Measurements from ENCODE around the gene ITSN2. TPM values are rescaled to one million over a fixed set of nuclear protein-coding genes. Genes with fewer than 3 reads are reported as not detected.

ITSN2 gene
- total and polyA plus RNA-seq, 2 of the 8 experiments (the other 6 are each of a cell fraction or from before 2014, with no cell fraction given) = 9.3 to 17.0 TPM

- Histone ChIP-seq H3K27me3 (replicated peaks in 1 of 4; ENCODE audit: control insufficient read depth in 3 of 4, extremely low read depth in 1 of 4, insufficient read depth in 3 of 4, low read length in 3 of 4) (no peaks in the 10 kb centered on the region; a peak in 1 of 7 replicates), H3K18ac (ENCODE audit: extremely low read depth, low read length) (no peak overlapping the region), H2BK20ac (ENCODE audit: low read length) (no peak overlapping the region), H3K4ac (replicated peaks; ENCODE audit: insufficient read length, low read depth, low read length) (no peak overlapping the region), H3K36me3 (ENCODE audit: control insufficient read depth in 2 of 4, insufficient read depth in 4 of 4, low read length in 3 of 4) (no peaks in the 10 kb centered on the region), H3K23me2 (ENCODE audit: low read depth, low read length) (no peaks in the 10 kb centered on the region), H3K27ac (ENCODE audit: low read depth, low read length) (no peak overlapping the region), H4K91ac (replicated peaks; ENCODE audit: insufficient read length, low read length) (no peak overlapping the region), H2BK5ac (ENCODE audit: low read depth, low read length) (no peak overlapping the region), H3K14ac (ENCODE audit: insufficient read length) (no peak overlapping the region), H3K79me1 (ENCODE audit: low read depth, low read length) (no peaks in the 10 kb centered on the region), H2BK15ac (ENCODE audit: low read length) (no peak overlapping the region), H4K5ac (ENCODE audit: insufficient read length, low read depth, low read length) (no peak overlapping the region), H2AK5ac (ENCODE audit: low read depth, low read length) (no peak overlapping the region), H3K23ac (ENCODE audit: insufficient read length) (no peak overlapping the region), H2BK120ac (replicated peaks; ENCODE audit: low read depth, low read length) (no peak overlapping the region), H4K8ac (ENCODE audit: extremely low read depth, insufficient read depth, low read length) (no peak overlapping the region), H3K4me3 (ENCODE audit: extremely low read depth in 1 of 4, insufficient read depth in 2 of 4, low read depth in 3 of 4, low read length in 4 of 4) (no peak overlapping the region), H2BK12ac (ENCODE audit: low read depth, low read length) (no peak overlapping the region), H3K79me2 (ENCODE audit: control insufficient read depth in 1 of 2, insufficient read depth in 2 of 2, low read length in 2 of 2) (no peaks in the 10 kb centered on the region), H3K9me3 (ENCODE audit: insufficient read depth in 2 of 2, low read depth in 1 of 2, low read length in 1 of 2) (no peaks in the 10 kb centered on the region), H3K4me1 (replicated peaks in 1 of 4; ENCODE audit: control insufficient read depth in 3 of 4, insufficient read depth in 4 of 4, low read length in 3 of 4) (no peaks in the 10 kb centered on the region; a peak in 1 of 7 replicates), H2AFZ (ENCODE audit: low read length) (no peak overlapping the region), H3K56ac (replicated peaks; ENCODE audit: insufficient read length, low read depth, low read length) (no peak overlapping the region), H4K20me1 (replicated peaks in 1 of 2; ENCODE audit: control insufficient read depth in 1 of 2, insufficient read depth in 2 of 2, low read length in 2 of 2) (no peaks in the 10 kb centered on the region), H3K4me2 (ENCODE audit: insufficient read depth in 1 of 2, low read depth in 2 of 2, low read length in 2 of 2) (no peak overlapping the region), H3K9ac (replicated peaks in 1 of 4; ENCODE audit: extremely low read depth in 1 of 4, low read depth in 3 of 4, low read length in 3 of 4) (no peak overlapping the region)
- WGBS, 2 experiments (ENCODE audit: extremely low coverage in 1 of 2, insufficient coverage in 1 of 2, insufficient read length in 1 of 2, insufficient replicate concordance in 2 of 2, low coverage in 1 of 2, low lambda C conversion rate in 2 of 2, missing lambda C conversion rate in 1 of 2) = 91% methylated on average over 3 of the region's 3 CpGs; no CpG with 5 or more reads in 1 of the 2 experiments
- TF ChIP-seq RFX5 (IDR thresholded peaks at IDR 0.05; ENCODE audit: borderline replicate concordance, low read depth, low read length) (no peak), KDM1A (IDR thresholded peaks at IDR 0.05; ENCODE audit: borderline replicate concordance, low read length) (no peak), CHD1 (IDR thresholded peaks at IDR 0.05; ENCODE audit: low read depth, low read length) (no peak), POLR2A (IDR thresholded peaks at IDR 0.05; ENCODE audit: control extremely low read depth in 1 of 2, low read depth in 2 of 2, low read length in 2 of 2) (no peak), NRF1 (IDR thresholded peaks at IDR 0.05; ENCODE audit: low read depth, low read length) (no peak), RAD21 (IDR thresholded peaks at IDR 0.05 in 1 of 2, conservative IDR thresholded peaks at IDR 0.05 in 1 of 2; ENCODE audit: low read depth in 2 of 2, low read length in 2 of 2) (no peak), CTBP2 (IDR thresholded peaks at IDR 0.05; ENCODE audit: borderline replicate concordance, insufficient read depth, insufficient read length, low read length) (no peak), EZH2 (IDR thresholded peaks at IDR 0.05; ENCODE audit: low read depth, low read length, severe bottlenecking) (no peak), TAF7 (optimal IDR thresholded peaks at IDR 0.05; ENCODE audit: borderline replicate concordance, low read depth, low read length) (no peak)
- TF ChIP-seq, protein P1, sequence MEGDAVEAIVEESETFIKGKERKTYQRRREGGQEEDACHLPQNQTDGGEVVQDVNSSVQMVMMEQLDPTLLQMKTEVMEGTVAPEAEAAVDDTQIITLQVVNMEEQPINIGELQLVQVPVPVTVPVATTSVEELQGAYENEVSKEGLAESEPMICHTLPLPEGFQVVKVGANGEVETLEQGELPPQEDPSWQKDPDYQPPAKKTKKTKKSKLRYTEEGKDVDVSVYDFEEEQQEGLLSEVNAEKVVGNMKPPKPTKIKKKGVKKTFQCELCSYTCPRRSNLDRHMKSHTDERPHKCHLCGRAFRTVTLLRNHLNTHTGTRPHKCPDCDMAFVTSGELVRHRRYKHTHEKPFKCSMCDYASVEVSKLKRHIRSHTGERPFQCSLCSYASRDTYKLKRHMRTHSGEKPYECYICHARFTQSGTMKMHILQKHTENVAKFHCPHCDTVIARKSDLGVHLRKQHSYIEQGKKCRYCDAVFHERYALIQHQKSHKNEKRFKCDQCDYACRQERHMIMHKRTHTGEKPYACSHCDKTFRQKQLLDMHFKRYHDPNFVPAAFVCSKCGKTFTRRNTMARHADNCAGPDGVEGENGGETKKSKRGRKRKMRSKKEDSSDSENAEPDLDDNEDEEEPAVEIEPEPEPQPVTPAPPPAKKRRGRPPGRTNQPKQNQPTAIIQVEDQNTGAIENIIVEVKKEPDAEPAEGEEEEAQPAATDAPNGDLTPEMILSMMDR (IDR thresholded peaks at IDR 0.05; ENCODE audit: control extremely low read depth in 1 of 3, insufficient read depth in 1 of 3, low read depth in 1 of 3, low read length in 3 of 3) = no peak
- ChIA-PET POLR2A (ENCODE audit: partially characterized antibody) (no interaction called here), CTCF (ENCODE audit: partially characterized antibody) (interaction anchor here (0.7 to 1.0 kb wide), 2 partner anchors 9 to 12 kb away, joined by 3 to 5 read pairs; no protein-coding TSS in a partner anchor)
- no peak for DNase-seq (ENCODE audit: low read depth in 1 of 2, low spot score in 2 of 2)
- FAIRE-seq = no peak
Observed at GRCh38 chr2:24214880-24215279, 145.5 kb downstream of the ITSN2 start.

All from H1 (cell line).